Measurements from ENCODE around the gene MMS22L.
A peak's percentile ranks its signal among the peaks of the same experiment; 100 is the strongest.

MMS22L gene, protein sequence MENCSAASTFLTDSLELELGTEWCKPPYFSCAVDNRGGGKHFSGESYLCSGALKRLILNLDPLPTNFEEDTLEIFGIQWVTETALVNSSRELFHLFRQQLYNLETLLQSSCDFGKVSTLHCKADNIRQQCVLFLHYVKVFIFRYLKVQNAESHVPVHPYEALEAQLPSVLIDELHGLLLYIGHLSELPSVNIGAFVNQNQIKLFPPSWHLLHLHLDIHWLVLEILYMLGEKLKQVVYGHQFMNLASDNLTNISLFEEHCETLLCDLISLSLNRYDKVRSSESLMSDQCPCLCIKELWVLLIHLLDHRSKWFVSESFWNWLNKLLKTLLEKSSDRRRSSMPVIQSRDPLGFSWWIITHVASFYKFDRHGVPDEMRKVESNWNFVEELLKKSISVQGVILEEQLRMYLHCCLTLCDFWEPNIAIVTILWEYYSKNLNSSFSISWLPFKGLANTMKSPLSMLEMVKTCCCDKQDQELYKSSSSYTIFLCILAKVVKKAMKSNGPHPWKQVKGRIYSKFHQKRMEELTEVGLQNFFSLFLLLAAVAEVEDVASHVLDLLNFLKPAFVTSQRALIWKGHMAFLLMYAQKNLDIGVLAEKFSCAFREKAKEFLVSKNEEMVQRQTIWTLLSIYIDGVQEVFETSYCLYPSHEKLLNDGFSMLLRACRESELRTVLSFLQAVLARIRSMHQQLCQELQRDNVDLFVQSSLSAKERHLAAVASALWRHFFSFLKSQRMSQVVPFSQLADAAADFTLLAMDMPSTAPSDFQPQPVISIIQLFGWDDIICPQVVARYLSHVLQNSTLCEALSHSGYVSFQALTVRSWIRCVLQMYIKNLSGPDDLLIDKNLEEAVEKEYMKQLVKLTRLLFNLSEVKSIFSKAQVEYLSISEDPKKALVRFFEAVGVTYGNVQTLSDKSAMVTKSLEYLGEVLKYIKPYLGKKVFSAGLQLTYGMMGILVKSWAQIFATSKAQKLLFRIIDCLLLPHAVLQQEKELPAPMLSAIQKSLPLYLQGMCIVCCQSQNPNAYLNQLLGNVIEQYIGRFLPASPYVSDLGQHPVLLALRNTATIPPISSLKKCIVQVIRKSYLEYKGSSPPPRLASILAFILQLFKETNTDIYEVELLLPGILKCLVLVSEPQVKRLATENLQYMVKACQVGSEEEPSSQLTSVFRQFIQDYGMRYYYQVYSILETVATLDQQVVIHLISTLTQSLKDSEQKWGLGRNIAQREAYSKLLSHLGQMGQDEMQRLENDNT
- long read RNA-seq, full-length matches to known transcripts = 1 of 68 reads
- long read RNA-seq, partial matches to known transcripts = 27 of 68 reads
- long read RNA-seq, other reads (novel, unspliced or antisense) = 40 of 68 reads

DNA sequence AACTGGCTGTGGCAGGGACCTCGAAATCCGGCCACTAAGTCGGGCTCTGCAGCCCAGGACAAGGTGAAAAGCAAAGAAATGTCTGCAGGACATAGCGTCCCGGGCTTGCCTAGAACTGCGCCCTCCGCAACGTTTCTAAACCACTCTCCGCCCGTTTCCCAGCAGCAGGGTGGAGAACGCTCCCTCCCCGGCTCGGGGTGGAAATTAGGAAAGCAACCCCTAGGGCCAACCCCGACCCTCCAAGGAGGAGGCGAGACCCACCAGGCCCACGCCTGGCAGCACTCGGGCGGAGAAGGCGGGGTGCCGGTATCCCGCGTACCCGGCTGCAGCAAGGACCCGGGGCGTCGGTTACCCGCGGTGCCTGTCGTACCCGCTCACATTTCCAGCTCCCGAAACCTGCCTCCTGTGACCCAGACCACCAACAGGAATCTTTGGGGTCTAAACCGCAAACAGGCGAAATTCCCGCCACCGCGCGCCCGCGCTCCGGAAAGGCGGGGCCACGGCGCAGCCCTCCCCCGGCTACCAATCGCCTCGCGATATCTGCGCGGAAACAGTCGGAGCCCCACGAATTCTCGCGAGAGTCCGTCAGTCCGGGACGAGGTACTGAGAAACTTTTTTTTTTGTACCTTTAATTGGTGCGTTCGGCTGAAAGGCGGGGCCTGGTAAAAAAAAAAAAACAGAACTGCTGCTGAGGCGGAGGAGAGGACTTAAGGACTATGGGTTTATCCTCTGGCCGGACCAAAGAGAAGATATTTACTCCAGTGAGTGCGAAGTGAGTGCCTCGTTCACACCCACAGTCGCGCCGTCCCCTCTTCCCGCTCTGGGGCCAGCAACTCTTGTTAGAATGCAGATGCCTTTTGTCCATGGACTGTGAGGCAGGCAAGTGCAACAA lies at the start of gene MMS22L:
TSS of gene MMS22L (minus strand) at position 491 of the 892 bp plus-strand sequence. CDS start 739 bp downstream, outside the sequence.
- peak within 1 kb of the TSS; percentile 72 for H3K4me3 ChIP-seq (replicated peaks; ENCODE audit: insufficient read depth, low read length)
- peak; percentile 87 to 94 for DNase-seq (ENCODE audit: low read depth in 1 of 2, low spot score in 1 of 2)
- TF ChIP-seq SPI1 (IDR thresholded peaks at IDR 0.05; ENCODE audit: borderline replicate concordance, low read depth) (peak; percentile 77; the same call in 1 of the 2 replicates), POLR2AphosphoS5 (IDR thresholded peaks at IDR 0.05; ENCODE audit: low read depth) (peak; percentile 79)
- TF ChIP-seq, protein P1, sequence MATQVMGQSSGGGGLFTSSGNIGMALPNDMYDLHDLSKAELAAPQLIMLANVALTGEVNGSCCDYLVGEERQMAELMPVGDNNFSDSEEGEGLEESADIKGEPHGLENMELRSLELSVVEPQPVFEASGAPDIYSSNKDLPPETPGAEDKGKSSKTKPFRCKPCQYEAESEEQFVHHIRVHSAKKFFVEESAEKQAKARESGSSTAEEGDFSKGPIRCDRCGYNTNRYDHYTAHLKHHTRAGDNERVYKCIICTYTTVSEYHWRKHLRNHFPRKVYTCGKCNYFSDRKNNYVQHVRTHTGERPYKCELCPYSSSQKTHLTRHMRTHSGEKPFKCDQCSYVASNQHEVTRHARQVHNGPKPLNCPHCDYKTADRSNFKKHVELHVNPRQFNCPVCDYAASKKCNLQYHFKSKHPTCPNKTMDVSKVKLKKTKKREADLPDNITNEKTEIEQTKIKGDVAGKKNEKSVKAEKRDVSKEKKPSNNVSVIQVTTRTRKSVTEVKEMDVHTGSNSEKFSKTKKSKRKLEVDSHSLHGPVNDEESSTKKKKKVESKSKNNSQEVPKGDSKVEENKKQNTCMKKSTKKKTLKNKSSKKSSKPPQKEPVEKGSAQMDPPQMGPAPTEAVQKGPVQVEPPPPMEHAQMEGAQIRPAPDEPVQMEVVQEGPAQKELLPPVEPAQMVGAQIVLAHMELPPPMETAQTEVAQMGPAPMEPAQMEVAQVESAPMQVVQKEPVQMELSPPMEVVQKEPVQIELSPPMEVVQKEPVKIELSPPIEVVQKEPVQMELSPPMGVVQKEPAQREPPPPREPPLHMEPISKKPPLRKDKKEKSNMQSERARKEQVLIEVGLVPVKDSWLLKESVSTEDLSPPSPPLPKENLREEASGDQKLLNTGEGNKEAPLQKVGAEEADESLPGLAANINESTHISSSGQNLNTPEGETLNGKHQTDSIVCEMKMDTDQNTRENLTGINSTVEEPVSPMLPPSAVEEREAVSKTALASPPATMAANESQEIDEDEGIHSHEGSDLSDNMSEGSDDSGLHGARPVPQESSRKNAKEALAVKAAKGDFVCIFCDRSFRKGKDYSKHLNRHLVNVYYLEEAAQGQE (IDR thresholded peaks at IDR 0.05; ENCODE audit: insufficient replicate concordance, low read depth) = no peak
- TF ChIP-seq, protein P2, sequence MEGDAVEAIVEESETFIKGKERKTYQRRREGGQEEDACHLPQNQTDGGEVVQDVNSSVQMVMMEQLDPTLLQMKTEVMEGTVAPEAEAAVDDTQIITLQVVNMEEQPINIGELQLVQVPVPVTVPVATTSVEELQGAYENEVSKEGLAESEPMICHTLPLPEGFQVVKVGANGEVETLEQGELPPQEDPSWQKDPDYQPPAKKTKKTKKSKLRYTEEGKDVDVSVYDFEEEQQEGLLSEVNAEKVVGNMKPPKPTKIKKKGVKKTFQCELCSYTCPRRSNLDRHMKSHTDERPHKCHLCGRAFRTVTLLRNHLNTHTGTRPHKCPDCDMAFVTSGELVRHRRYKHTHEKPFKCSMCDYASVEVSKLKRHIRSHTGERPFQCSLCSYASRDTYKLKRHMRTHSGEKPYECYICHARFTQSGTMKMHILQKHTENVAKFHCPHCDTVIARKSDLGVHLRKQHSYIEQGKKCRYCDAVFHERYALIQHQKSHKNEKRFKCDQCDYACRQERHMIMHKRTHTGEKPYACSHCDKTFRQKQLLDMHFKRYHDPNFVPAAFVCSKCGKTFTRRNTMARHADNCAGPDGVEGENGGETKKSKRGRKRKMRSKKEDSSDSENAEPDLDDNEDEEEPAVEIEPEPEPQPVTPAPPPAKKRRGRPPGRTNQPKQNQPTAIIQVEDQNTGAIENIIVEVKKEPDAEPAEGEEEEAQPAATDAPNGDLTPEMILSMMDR (IDR thresholded peaks at IDR 0.05; ENCODE audit: insufficient read depth, low read length) = no peak
- H3K27me3 ChIP-seq (ENCODE audit: insufficient read depth, poor library complexity, severe bottlenecking) = no peaks in the 10 kb centered on the region
- H3K27ac ChIP-seq (replicated peaks) = peak within 1 kb of the TSS; percentile 95

DNA sequence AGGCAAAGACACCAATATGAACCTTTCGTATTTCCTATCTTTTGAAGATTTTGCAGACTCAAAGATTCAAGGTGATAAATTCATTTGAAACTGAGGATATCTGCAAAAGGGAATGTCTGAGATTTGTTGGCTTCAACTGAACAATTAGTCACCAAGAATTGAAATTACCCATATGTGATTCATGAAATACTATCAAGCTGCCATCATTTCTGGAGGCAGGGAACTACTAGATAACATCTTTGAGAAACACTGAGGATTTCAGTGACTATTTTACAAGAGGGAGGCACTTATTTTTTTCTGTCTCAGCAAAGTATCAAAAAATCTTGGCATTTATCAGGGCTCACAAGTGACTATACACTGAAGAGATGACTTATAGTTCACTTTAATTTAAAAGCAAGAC lies 39.8 kb upstream of the MMS22L start:
- no peaks in the 10 kb centered on the region for H3K27me3 ChIP-seq (ENCODE audit: insufficient read depth, poor library complexity, severe bottlenecking)
- DNase-seq (ENCODE audit: low read depth in 1 of 2, low spot score in 1 of 2) = no peak
- H3K4me3 ChIP-seq (replicated peaks; ENCODE audit: insufficient read depth, low read length) = no peak overlapping the region
- H3K27ac ChIP-seq (replicated peaks) = no peak overlapping the region
- TF ChIP-seq, protein P1 (IDR thresholded peaks at IDR 0.05; ENCODE audit: insufficient replicate concordance, low read depth) = no peak
- no peak for TF ChIP-seq POLR2AphosphoS5 (IDR thresholded peaks at IDR 0.05; ENCODE audit: low read depth)
- TF ChIP-seq, protein P2 (IDR thresholded peaks at IDR 0.05; ENCODE audit: insufficient read depth, low read length) = no peak
- no peak for TF ChIP-seq GABPA (IDR thresholded peaks at IDR 0.05; ENCODE audit: low read depth)
- TF ChIP-seq SPI1 (IDR thresholded peaks at IDR 0.05; ENCODE audit: borderline replicate concordance, low read depth) = no peak

DNA sequence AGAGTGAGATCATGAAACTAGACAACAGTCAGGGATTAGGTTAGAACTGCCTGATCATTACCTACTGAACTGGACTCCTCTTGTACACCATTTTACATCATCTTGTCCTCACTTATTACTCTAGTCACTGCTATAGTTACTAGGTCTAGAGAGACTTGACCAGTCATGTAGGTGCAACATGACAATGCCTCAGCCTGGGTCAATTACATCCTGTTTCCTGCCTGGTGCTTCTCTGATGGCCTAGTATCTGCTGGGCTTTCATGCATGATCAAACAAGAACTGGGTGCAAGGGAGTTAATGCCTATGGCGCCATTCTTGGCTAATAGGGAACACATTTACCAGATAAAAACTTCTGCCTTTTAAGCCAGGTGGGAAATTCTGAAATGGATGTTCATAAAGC lies 39.2 kb upstream of the MMS22L start:
- no peaks in the 10 kb centered on the region for H3K27me3 ChIP-seq (ENCODE audit: insufficient read depth, poor library complexity, severe bottlenecking)
- TF ChIP-seq, protein P2 (IDR thresholded peaks at IDR 0.05; ENCODE audit: insufficient read depth, low read length) = no peak
- TF ChIP-seq, protein P1 (IDR thresholded peaks at IDR 0.05; ENCODE audit: insufficient replicate concordance, low read depth) = no peak
- no peak overlapping the region for H3K27ac ChIP-seq (replicated peaks)
- no peak for DNase-seq (ENCODE audit: low read depth in 1 of 2, low spot score in 1 of 2)
- H3K4me3 ChIP-seq (replicated peaks; ENCODE audit: insufficient read depth, low read length) = no peak overlapping the region

Measured in HL-60 (cell line).